ENCODE data around the gene SMG7.

DNA sequence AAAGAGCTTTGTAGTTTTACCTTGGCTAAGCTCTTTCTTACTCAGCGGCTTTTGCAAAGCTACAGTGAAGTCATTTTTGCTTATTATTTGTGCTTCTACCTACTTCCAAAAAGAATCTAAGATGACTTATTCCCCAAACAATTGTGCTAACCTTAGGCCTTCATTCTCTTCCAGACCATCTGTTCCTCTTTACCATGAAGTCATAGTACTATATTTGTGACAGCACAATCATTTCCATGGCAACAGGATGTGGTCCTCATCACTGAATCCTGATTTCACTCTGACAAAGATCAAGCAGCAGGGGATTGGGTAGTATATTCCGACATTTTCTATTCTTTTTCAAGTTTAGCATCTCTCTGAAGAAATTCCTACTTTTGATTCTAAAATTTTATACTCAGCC lies 29.3 kb upstream of the SMG7 start:
- no peak for TF ChIP-seq CTBP1 (IDR thresholded peaks at IDR 0.05; ENCODE audit: borderline replicate concordance)
- no peak for TF ChIP-seq NFRKB (IDR thresholded peaks at IDR 0.05)
- TF ChIP-seq SUZ12 (IDR thresholded peaks at IDR 0.05): no peak
- no peak for TF ChIP-seq FOXM1 (IDR thresholded peaks at IDR 0.05; ENCODE audit: borderline replicate concordance)
- no peak for TF ChIP-seq SP1 (IDR thresholded peaks at IDR 0.05)
- TF ChIP-seq, protein P1, sequence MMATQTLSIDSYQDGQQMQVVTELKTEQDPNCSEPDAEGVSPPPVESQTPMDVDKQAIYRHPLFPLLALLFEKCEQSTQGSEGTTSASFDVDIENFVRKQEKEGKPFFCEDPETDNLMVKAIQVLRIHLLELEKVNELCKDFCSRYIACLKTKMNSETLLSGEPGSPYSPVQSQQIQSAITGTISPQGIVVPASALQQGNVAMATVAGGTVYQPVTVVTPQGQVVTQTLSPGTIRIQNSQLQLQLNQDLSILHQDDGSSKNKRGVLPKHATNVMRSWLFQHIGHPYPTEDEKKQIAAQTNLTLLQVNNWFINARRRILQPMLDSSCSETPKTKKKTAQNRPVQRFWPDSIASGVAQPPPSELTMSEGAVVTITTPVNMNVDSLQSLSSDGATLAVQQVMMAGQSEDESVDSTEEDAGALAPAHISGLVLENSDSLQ (IDR thresholded peaks at IDR 0.05): no peak
- no peak for TF ChIP-seq BHLHE40 (IDR thresholded peaks at IDR 0.05; ENCODE audit: borderline replicate concordance)
- no peak for TF ChIP-seq ARNT (IDR thresholded peaks at IDR 0.05)
- no peak for TF ChIP-seq HDGF (IDR thresholded peaks at IDR 0.05; ENCODE audit: borderline replicate concordance)
- TF ChIP-seq FOXA1 (IDR thresholded peaks at IDR 0.05): no peak
- TF ChIP-seq TARDBP (IDR thresholded peaks at IDR 0.05): no peak
- TF ChIP-seq ELF4 (IDR thresholded peaks at IDR 0.05): no peak
- TF ChIP-seq LEF1 (IDR thresholded peaks at IDR 0.05; ENCODE audit: borderline replicate concordance): no peak
- TF ChIP-seq ZNF384 (IDR thresholded peaks at IDR 0.05): no peak

Data from HEK293T (cell line).